GM12873 (cell line): Measurements from ENCODE around the gene RGS19.

Experiments
- CTCF ChIP-seq: IDR thresholded peaks from 2 replicates; pipeline ENCODE4 v1.5.1; 2012; ENCODE audit warnings: low read depth, mild to moderate bottlenecking, moderate library complexity, low read length, control low read depth; ENCODE audit not compliant: insufficient read depth; ENCODE audit errors: missing control alignments

Gene RGS19

DNA sequence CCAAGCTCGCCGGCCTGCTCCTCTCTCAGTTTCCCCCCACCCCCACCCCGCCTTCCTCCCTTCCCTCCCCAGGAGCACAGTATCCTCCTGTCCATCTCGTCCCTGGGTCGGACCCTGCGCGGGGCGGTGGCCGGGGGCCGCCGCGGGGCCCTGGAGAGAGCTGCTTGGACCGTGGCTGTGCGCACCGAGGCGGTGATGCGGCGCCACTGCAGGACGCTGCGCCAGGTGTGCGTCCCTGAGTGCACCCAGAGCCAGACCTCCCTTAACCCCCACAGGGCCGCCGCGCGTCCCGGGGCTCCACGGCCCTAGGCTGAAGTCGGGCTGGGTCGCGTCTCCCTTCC, 41.1 kb downstream of the RGS19 start:
- TF ChIP-seq CTCF: no peak

GRCh38 chr20:64037498-64038213, 41.7 kb downstream of the RGS19 start:
- no peak for TF ChIP-seq CTCF

DNA sequence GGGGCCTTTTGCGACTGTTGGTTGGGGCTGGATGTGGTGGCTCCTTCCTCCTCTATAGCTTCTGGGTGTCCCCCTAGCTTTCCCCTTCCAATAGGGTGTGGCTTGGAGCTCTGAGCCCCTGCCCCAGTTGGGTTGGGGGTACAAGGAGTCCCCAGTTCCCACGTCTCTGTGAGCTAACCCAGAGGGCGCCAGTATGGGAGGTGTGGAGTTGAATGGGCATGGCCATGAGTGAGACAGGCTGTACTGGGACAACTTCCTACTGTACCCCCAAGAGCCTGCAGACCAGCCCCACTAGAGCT, 42.2 kb downstream of the RGS19 start:
- no peak for TF ChIP-seq CTCF

DNA sequence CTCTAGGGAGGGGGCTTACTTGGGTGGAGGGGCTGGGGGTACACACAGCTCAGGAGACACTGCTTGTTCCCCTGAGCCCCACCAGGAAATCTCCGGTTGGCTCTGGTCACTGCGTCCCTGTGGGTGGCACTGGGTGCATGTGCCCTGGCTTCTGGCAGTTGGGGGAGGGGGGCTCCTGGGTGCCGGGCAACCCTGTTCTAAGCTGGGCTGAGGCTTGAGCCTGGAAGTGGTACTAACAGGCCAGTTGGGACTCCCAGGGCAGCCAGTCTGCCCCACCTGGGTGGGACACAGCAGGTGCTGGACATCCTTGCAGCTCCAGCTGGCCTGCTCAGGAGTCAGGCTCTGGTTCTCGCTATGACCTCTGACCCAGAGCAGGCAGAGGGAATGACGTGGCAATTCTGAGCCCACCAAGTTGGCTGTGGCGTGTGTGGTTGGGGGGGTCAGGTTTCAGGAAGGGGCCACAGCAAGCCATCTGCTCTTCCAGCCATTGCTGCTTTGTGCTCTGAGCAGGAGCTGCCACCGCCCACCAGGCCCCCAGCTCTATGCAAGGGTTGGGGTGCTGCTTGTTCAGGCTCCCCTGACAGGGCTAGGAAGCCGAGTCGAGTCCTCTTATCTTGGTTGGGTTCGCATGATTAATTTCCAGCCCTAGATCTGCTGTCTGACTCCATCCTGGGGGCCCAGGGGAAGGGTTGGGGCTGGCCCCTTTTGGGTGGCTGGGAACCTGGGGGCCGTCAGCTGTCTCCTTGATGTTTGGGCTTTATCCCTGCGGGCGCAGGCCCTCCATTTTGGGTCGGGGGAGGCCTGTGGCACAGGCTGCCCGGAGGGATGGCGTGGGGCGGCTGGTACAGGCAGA, 42.7 kb downstream of the RGS19 start:
- no peak for TF ChIP-seq CTCF

DNA sequence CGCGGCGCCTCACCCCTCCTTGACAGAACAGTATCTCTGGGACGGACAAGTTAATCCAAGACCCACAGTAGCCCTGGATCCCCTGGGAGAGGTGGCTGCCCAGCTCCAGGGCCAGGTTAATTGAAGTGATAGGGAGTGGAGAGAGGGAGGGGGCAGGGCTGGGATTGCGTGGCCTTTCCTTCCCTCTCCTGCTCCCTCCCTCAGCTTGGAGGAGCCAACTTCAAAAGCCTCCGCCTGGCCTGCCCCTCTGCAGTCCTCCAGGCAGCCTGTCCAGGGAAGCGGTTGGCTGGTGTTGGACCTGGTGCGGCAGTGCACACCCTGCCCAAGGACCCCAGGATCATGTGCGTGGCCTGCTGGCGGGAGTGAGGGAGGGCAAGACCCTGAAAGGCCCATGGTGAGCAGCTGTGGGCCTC, 43.4 kb downstream of the RGS19 start, which contains the start of gene C20orf204:
C20orf204 (plus strand) TSS at position 250 of the 413 bp plus-strand sequence; CDS start at position 392, 142 bp downstream.
- TF ChIP-seq CTCF: no peak

DNA sequence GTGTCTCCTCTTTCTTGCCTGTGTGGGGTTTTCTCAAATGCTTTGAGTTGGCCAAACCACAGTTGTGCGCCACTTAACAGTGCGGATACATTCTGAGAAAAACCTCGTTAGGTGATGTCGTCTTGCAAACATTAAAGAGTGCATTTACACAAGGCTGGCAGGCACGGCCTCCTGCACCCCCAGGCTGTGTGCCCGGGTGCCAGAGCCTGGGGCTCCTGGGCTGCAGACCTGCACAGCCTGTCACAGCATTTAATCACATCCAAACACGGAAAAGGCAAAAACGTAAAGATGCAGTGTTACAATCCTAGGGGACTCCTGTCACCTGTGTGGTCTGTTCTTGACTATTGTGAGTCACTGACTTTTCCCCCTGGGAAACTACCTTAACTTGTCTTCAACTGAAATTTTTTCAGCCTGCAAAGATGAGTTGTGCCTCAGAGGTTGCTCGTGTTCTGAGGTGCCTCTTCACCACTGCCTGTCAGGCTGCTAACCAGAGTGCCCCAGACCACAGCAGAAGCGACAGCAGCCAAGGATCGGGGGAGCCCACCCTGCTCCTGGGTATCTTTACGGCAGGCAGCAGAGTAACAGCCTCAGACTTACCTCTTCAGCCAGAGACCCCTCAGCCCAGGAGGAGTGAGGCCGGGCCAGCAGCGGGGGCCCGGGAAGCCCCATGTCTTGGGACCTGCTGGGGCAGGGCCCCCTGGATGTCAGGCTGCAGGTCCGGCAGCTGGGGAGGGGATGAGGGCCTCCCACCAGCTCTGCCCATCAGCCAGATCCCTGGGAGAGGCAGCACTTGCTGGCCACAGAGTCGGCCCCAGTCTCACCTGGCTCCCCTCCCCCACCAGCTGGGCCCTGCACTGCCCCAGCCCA, 44.0 kb downstream of the RGS19 start:
- TF ChIP-seq CTCF: no peak

DNA sequence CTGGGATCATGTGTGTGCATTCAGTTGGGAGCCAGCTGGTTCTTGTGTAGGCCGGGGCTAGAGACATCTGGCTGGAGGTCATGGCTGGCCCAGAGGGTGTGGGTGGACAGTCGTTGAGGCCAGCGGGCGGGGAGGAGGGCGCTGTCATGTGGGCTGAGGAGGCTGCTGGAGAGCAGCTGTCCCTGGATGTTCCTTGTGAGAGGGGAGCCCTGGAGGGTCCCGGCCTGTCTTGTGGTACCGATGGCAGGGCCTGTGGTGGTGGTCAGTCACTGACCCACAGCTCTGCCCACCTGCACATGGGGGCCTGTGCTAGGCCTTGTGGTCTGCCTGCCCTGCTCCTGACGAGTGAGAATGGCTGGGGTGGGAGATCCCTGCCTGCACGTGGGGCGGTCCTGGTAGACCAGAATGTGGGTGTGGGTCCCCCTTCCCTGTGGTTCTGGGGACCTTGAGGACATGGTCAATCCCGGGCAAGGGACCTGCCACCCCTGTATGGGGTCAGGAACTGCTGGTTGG, 45.3 kb downstream of the RGS19 start:
- no peak for TF ChIP-seq CTCF
